Measurements from ENCODE around the gene BICRAL.

Gene BICRAL

GRCh38 chr6:42914546-42914945 lies 132.7 kb downstream of the BICRAL start:
- in situ Hi-C loops (cut with MboI; ENCODE audit: low sequenced_read_pairs, unreplicated experiment) = no loop called here
- TF ChIP-seq CTCF (IDR thresholded peaks at IDR 0.05; ENCODE audit: borderline replicate concordance, control extremely low read depth, extremely low read depth, insufficient read depth, missing control alignments) = no peak
- DNase-seq (ENCODE audit: low spot score) = no peak

- DNase-seq (ENCODE audit: low spot score) = no peak
- in situ Hi-C loops (cut with MboI; ENCODE audit: low sequenced_read_pairs, unreplicated experiment) = no loop called here
- no peak for TF ChIP-seq CTCF (IDR thresholded peaks at IDR 0.05; ENCODE audit: borderline replicate concordance, control extremely low read depth, extremely low read depth, insufficient read depth, missing control alignments)
These were observed 133.9 kb downstream of the BICRAL start, which contains the start of gene PTCRA for GRCh38 chr6:42915732-42916131. Gene PTCRA (plus strand): TSS chr6:42916053. CDS start chr6:42916070, 17 bp downstream.

- no peak for TF ChIP-seq CTCF (IDR thresholded peaks at IDR 0.05; ENCODE audit: borderline replicate concordance, control extremely low read depth, extremely low read depth, insufficient read depth, missing control alignments)
- no peak for DNase-seq (ENCODE audit: low spot score)
- in situ Hi-C loops (cut with MboI; ENCODE audit: low sequenced_read_pairs, unreplicated experiment) = no loop called here
These were observed 134.4 kb downstream of the BICRAL start for GRCh38 chr6:42916288-42916687.
